Keratinocyte (primary cell): ENCODE results near the gene AKR1C2.

Source experiments
- EZH2 ChIP-seq: IDR thresholded peaks from one replicate; pipeline ENCODE4 v1.6.1; 2012; ENCODE audit warnings: inconsistent platforms, mild to moderate bottlenecking, low read length, moderate library complexity
- TF ChIP-seq, protein P1 (sequence below), 3 experiments: IDR thresholded peaks in 1 of 3; conservative IDR thresholded peaks in 1 of 3; optimal IDR thresholded peaks in 1 of 3; 2 replicates in 2 of 3; 3 replicates in 1 of 3; pipeline versions ENCODE3 to v1.5.1; 2011; ENCODE audit warnings: low read length in 3 of 3, mild to moderate bottlenecking in 3 of 3, moderate library complexity in 2 of 3, control low read depth in 1 of 3, inconsistent platforms in 1 of 3; ENCODE audit not compliant: insufficient read depth in 2 of 3; ENCODE audit errors: extremely low read depth in 1 of 3

DNA sequence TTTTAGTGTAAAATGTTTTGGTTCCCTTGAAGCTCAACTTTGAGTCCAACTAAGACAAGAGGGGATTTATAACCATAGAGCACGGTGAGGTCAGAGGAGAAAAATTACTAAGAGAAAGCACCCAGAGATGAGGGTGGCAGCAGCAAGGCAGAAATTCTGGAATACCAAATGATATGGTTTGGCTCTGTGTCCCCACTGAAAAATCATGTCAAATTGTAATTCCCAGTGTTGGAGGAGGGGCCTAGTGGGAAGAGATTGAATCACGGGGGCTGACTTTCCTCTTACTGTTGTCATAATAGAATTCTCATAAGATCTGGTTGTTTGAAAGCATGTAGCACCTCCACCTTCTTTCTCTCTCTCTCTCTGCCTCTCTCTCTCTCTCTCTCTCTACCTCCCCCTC, 59.8 kb downstream of the AKR1C2 start:
- TF ChIP-seq, protein P1, sequence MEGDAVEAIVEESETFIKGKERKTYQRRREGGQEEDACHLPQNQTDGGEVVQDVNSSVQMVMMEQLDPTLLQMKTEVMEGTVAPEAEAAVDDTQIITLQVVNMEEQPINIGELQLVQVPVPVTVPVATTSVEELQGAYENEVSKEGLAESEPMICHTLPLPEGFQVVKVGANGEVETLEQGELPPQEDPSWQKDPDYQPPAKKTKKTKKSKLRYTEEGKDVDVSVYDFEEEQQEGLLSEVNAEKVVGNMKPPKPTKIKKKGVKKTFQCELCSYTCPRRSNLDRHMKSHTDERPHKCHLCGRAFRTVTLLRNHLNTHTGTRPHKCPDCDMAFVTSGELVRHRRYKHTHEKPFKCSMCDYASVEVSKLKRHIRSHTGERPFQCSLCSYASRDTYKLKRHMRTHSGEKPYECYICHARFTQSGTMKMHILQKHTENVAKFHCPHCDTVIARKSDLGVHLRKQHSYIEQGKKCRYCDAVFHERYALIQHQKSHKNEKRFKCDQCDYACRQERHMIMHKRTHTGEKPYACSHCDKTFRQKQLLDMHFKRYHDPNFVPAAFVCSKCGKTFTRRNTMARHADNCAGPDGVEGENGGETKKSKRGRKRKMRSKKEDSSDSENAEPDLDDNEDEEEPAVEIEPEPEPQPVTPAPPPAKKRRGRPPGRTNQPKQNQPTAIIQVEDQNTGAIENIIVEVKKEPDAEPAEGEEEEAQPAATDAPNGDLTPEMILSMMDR (optimal IDR thresholded peaks at IDR 0.05 in 1 of 3, IDR thresholded peaks at IDR 0.05 in 1 of 3, conservative IDR thresholded peaks at IDR 0.05 in 1 of 3; ENCODE audit: extremely low read depth in 1 of 3, insufficient read depth in 2 of 3, low read length in 3 of 3): no peak
- no peak for TF ChIP-seq EZH2
